ENCODE data around the gene USH2A.
"Not testable (repeated sequence)": the region's sequence is repeated elsewhere in the genome, so short reads cannot be mapped to it uniquely, and the experiment has no call there.

The USH2A gene

DNA sequence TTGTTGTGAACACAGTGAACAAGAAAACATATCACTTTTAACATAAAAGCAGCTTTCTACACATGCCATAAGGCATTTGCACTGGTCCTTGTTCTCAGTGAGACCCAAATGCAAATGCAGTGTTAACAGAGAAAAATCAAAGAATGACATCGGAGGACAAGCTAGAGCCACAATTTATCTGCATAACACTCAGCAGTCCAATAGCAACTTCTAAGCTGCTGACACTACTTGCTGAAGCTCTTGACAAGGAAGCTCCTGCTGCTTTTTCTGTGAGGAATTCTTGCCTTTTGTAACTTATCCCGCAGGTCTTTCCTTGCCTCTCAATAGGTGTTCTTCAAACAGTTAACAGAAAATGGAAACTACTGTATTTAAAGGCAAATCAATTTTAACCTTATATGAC, 34.7 kb downstream of the USH2A start:
- no peak for DNase-seq

DNA sequence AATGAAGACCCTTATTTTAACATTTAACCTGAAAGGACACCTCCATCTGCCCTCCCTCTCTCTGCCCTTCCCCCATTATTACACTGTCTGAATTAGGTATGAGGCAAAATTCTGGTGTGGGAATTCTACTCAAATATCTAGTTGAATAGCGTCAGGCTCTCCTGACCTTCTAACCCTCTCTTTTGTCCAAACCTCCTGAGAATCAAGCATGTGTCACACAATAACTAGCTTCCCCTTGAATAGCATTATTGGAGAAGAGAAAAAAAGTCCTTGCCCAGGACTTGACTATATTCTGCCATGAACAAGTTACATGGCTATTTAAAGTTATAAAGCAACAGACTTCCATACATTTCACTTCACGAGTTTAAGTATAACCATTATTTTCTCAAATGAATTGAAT, 35.5 kb downstream of the USH2A start:
- no peak for DNase-seq

DNA sequence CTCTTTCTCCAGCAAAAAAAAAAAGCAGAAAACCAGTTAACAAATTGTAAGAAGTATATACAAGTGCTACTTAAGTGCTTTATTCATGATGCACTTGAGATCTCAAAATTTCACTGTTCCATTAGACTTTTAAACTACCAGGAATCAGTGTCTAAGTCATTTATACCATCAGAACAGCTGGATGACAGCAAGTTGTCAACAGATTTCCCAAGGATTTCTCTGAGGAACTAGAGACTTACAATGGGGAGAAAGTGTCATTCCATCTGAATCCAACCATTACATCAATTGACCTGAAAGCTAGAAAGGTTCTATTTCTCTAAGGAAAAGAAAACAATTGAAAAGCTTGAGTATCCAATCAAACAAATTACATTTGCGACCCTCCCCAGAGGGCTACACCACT, 43.8 kb downstream of the USH2A start:
- no peak for DNase-seq

DNA sequence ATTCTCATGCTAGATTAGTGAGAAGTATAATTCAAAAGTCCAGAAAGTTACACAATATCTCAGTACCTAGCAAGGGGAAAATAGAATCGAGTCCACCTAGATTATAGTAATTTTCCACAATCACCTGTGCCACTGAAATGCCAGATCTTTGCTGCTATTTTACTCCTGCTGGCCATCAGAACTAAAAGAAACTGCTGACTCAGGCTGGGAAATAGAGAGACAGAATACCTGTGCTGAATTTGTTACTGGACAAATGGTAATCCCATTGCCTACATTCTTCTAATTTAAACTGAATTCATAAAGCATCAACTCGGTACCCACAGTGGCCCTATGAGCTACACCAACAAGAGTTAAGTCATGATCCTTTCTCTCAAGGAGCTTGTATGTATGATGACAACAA, 55.0 kb downstream of the USH2A start:
- DNase-seq = no peak

DNA sequence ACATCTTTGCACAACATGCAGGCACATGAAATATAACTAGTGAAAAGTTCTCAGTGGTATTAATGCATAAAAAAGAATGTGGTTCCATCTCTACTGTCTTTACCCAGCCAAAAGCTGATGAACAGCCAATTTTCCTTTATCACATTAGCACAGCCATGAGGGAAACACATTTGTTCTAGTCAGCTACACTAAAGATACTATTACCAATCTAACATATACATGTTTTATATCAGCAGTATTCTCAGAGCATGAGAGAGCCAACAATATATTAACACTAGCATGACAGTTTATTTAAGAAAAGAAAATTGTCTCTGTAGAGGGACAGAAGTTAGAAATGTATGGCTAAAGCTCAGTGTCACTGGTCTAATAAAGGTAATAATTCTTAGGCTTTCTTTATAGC, 56.3 kb downstream of the USH2A start:
- no peak for DNase-seq

DNA sequence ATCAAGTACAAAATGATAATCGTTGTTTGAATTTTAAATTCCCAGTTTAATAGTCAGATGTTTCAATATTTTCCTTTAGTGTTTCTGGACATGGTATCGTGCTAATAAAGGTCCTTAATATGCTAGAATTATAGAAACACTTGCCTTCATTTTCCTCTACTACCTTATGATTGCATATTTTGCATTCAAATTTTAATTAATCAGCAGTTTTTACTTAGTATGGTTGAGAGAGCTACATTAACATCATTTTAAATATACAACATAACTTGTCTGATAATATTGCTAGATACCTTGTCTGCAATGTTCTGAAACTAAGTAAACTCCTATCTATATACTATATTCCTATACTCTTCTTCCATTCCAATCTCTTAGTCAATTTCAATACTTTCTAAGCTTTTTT, 66.3 kb downstream of the USH2A start:
- no peak for DNase-seq

DNA sequence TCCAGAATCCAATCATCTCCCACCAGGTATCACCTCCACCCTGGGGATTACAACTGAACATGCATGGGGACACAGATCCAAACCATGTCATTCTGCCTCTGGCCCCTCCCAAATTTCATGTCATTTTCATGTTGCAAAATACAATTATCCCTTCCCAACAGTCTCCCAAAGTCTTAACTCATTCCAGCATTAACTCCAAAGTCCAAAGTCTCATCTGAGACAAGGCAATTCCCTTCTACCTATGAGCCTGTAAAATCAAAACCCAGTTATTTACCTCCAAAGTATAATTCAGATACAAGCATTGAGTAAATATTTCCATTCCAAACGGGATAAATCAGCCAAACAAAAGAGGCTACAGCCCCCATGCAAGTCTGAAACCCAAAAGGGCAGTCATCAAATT, 73.1 kb downstream of the USH2A start:
- DNase-seq = no peak

DNA sequence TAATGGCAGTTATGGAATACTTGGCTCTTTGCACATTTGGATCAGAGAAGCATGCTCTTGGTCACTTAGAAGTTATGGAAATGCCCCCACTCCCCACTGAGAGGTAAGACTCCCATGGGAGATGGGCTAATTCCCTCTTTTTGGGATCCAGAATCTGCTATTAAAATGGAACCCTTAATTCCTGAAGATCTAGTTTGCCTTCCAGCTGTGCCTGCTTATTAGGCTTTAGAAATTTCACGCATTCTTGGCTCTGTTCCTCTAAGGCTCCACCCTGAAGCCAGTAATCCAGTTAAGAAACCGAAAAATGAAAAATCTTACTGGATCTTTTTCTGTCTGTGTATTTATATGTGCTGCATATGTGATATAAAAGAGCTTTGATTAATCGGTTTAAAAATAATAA, 76.7 kb downstream of the USH2A start:
- no peak for DNase-seq

DNA sequence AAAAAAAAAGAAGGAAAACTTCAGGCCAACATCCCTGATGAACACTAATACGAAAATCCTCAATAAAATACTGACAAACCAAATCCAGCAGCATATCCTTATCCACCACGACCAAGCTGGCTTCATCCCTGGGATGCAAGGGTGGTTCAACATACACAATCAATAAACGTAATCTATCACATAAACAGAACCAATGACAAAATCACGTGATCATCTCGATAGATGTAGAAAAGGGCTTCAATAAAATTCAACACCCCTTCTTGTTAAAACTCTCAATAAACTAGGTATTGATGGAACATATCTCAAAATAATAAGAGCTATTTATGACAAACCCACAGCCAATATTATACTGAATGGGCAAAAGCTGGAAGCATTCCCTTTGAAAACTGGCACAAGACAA, 82.7 kb downstream of the USH2A start:
- not testable (repeated sequence) for DNase-seq

DNA sequence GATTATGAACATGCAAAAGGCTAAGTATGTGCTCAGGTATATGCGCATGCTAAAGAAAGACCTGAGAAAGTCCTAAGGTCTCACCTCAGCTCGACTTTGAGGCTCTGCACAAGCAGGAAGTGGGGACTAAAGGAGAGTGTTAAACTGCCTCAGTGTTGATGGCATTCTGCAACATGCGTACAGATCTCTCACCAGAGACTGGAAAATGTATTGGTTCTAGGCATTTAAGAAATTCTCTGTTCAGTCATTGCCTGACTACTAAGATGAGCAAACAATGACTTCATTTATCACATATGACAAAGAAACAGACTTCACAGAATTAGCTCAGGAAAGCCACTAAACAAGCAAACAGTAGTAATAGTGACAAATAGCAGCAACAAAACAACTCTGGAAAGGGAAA, 90.8 kb downstream of the USH2A start:
- no peak for DNase-seq

DNA sequence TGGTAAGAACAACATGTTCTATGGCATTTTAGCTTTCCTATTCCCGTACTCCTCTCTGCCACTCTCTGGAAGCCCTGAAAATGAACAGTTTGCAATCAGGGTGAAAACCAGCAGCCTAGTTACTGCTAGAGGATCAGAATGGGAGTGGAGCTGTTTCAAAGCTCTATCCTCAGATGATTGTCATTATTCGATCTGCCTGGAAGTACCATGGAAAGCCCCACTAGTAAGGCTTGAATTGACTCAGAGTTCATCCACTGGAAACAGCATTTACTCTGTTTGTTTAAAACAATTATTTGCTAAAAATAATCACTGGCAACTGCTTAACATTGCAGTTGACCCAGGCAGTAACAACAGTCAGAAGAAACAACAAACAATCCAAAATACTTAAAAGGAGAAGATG, 91.2 kb downstream of the USH2A start:
- DNase-seq = no peak

DNA sequence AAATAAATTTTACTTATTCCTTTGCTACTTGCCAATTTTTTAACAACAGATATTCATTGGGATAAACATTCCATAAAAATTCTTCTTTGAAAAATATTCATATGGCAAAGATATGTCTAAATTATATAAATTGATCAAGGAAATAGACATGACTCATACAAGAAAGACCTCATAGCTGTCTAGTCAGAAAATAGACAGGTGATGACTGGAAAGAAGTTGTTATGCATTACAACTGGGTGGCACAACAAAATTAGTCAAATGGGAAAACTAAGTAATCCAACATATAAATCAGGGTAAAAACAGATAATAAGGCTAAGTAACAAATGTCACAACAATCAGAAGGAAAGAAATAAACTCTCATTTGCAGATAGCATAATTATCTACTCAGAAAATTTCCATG, 92.0 kb downstream of the USH2A start:
- no peak for DNase-seq

DNA sequence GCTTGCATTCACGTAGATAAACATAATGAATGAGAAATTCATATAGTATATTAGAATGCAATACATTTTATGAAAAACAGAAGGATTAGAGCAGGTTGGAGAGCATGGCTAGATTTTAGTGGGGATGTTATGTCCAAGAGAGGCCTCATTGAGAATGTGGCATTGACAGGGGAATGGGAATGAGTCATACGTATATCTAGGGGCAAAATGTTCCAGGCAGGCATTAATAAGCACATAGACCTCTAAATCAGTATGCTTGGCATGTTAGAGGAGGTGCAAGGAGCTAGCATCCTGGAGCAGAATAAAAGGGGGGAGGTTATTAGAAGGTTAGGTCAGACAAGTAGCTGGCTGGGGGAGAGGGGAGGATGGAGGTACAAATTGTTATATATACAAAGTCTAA, 93.0 kb downstream of the USH2A start:
- no peak for DNase-seq

DNA sequence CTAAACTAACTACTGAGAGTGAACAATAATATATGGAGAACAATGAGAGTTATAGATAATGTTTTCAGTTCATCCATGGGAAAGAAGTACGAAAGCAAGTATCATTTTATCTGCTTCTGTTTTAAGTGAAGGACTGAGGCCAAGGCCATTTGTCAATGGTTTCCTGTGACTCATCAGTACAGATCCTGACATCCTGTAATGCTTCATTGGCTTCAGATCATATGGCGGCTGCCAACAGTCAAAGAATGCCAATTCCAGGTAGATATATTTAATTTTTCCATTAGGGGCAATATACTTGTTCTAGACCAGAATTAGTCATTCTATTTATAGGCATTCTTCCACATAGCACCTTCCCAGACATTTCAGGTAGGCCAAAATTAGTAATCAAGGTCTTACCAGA, 97.3 kb downstream of the USH2A start:
- no peak for DNase-seq

DNA sequence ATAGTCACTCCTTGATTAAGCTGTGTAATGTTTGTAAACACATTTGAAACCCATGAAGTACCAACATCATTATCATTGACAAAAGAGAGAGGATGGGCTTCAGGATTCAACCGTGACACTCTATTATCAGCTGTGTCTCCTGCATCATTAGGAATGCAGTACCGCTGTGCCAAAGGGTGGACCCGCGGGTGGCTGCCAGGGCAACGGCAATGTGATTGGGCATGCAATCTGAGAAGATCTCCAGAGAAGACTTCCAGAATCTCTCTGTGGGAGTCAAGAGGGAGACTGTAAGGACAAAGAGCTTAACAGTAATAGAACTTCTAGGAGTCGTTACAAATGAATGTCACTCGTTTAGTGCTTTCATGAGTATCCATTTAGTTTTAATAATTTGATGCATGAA, 97.9 kb downstream of the USH2A start:
- DNase-seq = no peak

DNA sequence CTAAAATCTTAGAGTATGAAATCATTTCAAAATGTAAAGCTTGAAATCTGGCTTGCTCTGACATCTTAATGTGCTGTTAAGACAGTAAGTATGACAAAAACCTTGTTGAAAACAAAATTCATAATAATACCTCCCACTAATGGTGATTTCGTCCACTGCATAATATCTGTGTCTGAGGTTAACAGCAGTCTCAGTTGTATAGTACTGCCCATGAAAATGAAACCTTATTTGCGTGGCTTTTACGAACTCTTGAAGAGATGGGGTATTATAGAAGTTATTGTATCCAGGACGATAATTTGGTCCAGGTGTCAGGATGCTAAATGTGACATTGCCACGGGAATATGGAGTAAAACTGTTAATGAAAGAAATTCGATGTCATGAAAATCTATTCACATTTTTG, 99.9 kb downstream of the USH2A start:
- no peak for DNase-seq

DNA sequence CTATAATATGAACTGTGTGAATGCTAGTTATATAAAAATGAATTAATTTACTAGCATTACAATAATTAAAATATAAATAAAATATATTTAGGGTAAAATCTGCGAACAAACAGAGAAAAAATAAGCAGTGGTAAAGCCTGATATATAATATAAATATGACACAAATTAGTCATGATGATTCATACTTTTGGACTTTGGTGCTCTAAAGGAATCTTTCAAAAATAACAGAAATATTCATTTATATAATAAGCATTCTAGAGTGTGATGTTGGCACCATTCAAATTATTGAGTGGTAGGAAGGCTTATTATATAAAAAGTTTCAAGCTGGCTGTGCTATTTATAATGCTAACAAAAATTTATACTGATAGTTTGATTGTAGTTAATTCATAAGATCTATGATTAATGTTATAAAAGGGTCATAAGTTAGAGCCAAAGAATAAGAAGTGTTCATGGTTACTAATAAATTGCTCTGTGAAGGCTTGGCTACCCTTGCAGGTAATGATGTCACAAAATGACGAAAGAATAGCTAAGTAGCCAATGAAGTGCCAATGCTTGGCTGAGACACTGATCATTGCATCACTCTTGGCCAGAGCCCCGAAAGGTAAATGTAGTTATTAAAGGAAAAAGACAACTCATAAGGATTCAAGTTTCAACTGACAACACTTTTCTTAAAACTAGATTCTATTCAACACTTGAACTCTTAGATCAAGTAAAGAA, 108.7 kb downstream of the USH2A start:
- no peak for DNase-seq

DNA sequence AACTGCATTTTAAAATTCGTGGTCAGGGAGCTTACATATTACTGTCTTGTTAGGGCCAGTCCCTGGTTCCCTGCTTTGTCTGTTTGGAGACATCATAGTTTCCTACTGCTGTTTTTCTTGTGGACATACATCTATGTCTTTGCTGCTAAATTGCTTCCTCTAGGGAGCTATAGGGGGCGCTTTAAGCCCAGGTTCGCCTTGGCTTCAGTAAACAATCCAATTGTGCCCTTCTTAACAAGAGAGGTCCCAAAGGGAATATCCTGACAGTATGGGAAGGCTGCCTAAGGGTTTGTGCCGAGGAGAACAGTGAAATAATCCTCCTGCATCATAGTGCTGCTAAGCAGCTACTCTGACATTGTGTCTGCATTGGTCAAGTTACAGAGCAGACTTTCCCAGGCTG, 112.5 kb downstream of the USH2A start:
- no peak for DNase-seq

DNA sequence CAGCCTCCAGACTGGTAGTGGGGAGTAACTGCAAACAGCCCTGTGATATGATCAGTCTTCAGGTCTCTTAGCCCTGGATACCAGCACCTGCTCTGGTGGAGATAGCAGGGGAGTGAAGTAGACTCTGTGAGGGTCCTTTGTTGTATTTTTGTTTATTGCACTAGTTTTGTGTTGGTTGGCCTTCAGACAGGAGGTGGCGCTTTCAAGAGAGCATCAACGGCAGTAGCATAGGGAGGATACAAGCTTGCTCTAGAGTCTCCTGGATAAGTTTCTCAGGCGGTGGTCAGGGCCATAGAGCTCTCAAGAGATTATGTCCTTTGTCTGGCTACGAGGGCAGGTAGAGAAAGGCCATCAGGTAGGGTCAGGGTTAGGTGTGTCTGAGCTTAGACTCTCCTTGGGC, 116.4 kb downstream of the USH2A start:
- no peak for DNase-seq

DNA sequence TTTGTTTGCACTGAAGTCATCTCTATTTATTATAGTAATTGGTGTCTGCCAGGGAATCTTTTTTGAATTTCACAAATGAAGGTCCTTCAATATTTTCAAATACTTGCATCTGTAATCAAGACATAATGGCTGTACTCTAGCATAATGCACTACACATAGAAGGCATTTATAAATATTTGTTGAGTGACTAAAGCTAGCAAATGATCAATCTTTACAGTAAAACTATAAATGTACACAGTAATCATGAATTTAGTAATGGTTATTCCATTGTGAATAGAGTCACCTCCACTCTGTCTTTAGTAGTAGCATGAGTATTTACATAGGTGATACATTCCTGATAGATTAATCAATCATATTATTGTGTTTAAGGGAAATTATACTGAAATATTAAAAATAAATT, 119.6 kb downstream of the USH2A start:
- no peak for DNase-seq

DNA sequence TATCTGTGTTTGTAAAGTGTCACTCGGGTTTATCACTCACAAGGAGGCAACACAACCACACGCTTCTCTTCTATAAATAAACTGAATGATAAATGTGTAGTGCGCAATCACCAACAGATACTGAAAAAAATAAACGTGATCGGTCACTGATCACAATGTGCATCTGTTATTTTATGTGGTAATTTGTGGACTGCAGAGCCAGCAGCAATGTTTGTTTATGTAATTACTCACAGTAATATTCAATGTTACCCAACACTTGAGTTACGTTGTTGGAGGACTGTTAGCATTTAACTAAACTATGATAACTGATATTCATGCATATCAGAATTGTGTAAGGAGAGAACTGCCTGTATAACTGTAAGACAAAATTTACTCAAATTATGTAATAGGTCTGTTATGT, 129.6 kb downstream of the USH2A start:
- DNase-seq = no peak

DNA sequence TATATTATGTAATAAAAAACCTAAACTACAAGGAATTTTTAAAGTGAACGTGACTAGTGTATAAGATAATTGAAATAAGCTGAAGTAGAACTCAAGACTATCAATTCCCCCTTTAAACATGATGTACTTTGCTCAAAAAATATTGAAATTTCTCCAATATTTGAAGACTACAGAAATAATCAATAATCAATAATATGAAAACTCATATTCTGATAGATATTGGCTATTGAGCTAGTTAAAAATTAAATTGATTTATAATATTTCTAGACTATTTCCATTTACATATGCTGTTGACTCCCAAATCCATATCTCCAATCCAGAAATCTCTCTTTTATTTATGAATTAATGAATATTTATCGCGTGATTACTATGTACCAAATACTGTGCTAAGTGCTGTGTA, 133.2 kb downstream of the USH2A start:
- DNase-seq = no peak

DNA sequence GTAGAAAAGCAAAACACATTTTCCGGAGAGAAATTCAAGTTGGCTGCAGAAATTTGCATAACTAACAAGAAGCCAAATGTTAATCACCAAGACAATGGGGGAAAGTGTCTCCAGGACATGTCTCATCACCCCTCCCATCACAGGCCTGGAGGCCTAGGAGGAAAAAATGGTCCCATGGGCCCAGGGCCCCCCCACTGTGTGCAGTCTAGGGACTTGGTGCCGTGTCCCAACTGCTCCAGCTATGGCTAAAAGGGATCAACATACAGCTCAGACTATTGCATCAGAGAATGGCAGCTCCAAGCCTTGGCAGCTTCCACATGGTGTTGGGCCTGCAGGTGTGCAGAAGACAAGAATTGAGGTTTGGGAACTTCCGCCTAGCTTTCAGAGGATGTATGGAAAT, 138.2 kb downstream of the USH2A start:
- DNase-seq = no peak

DNA sequence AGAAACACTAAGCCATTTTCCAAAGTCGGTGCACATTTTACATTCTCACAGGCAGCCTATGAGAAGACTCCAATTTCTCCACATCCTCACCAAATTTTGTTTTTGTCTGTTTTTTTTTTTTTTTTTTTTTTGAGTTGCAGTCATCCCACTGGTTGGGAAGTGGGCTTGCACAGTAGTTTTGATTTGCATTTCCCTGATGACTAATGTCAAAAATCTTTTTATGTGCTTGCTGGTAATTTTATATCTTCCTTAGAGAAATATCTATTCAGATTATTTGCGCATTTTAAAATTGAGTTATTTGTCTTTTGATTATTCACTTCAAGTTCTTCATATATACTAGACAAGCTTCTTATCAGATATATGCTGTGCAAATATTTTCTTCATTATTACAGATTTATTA, 141.5 kb downstream of the USH2A start:
- no peak for DNase-seq

DNA sequence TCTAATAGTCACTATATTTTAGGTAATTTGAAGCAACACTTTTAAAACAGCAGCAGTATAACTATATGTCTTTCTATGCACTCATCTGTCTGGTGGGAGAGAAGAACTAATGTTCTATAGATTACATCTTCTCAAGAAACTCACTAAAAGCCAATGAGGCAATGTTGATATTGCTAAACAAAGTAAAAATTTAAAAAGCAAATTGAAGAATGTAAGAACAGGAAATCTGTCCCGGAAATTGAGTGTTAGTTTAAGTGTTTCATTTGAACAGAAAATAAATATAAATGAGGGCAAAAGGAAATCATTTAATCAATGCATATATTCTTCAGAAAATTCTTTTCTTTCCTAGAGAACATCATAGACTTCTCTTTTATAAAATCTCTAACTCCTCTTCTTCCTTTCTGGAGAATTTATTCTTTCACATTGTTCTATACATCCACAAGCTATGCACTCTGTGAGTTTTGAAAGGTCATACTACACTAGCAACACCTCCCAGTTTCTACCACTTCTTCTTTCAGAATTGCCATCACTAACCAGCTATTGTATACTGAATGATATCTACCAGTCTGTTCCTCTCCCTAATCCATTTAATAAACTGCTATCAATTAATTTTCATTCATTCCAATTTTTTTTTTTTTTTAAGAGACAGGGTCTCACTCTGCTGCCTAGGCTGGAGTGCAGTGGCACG, 153.0 kb downstream of the USH2A start:
- DNase-seq = no peak

All from right kidney (tissue), 1 donor.